Measurements from ENCODE around the gene POU5F1. TPM values are rescaled to one million over a fixed set of nuclear protein-coding genes. Genes with fewer than 3 reads are reported as not detected.

The POU5F1 gene
- total RNA-seq, 6 donors from 2014 or later: 4.1 to 13.6 (median 5.7) TPM

DNA sequence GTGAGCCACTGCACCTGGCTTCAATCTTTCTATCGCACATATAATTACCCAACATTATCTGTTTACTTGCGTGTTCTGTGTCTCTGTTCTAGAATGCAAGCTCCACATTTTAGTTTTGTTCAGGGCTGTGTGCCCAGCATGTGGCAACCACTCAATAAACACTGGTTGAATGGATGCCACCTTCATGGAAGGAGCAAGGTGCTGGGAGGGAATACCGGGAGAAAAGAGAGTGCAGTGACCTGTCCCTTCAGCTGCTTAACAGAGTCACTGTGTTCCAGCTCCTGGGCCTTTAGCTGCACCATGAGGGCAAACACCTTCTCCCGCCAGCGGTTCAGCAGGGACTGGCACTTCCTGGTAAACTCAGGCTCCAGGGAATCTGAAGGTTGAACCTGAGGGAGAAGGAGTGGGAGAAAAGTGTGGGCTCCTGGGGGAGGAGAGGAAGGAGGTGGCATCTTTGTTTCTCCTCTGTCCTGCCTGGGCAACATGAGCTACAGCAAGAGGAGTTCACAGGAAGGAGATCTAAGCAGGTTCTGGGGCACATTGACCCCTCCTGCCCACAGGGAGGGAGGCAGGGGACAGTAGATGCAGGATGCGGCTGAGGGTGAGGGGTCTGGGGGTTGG is 20.5 kb downstream of the POU5F1 start:
- DNase-seq: no peak
- H3K27me3 ChIP-seq: no peaks in the 10 kb centered on the region
- 90 to 99% methylated on average over 5 to 6 of the region's 6 CpGs for WGBS, 2 donors
- ATAC-seq (ENCODE audit: low FRiP score in 2 of 2): no peak
- no peak overlapping the region for H3K4me3 ChIP-seq
- H3K9me3 ChIP-seq: no peaks in the 10 kb centered on the region
- TF ChIP-seq EP300 (IDR thresholded peaks at IDR 0.05) (no peak), POLR2AphosphoS5 (IDR thresholded peaks at IDR 0.05) (no peak), POLR2A (IDR thresholded peaks at IDR 0.05) (no peak)
- TF ChIP-seq, protein P1, sequence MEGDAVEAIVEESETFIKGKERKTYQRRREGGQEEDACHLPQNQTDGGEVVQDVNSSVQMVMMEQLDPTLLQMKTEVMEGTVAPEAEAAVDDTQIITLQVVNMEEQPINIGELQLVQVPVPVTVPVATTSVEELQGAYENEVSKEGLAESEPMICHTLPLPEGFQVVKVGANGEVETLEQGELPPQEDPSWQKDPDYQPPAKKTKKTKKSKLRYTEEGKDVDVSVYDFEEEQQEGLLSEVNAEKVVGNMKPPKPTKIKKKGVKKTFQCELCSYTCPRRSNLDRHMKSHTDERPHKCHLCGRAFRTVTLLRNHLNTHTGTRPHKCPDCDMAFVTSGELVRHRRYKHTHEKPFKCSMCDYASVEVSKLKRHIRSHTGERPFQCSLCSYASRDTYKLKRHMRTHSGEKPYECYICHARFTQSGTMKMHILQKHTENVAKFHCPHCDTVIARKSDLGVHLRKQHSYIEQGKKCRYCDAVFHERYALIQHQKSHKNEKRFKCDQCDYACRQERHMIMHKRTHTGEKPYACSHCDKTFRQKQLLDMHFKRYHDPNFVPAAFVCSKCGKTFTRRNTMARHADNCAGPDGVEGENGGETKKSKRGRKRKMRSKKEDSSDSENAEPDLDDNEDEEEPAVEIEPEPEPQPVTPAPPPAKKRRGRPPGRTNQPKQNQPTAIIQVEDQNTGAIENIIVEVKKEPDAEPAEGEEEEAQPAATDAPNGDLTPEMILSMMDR (IDR thresholded peaks at IDR 0.05): no peak
- H3K4me1 ChIP-seq: no peaks in the 10 kb centered on the region
- H3K36me3 ChIP-seq: peaks cover 0 to 36% (median 11%) of the 10 kb centered on the region in 4 donors
- H3K27ac ChIP-seq: no peak overlapping the region

DNA sequence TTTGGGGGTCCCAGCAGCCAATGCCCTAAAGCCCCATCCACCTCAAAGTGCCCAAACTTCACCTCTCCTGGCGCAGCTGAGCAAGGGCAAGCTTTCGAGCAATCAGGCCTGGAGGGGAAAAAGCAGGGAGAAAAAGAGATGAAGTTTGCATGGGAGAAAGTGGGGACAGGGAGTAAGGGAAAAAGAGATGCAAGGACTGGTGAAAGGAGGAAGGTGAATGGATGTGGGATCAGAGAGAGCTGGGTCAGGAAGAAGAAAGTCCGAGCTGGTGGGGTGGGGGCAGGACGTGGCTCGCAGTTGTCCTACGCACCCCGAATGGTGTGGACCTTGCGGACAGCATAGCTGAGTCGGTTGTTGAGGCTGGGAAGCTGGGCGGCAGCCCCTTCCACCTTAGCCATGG is 25.1 kb downstream of the POU5F1 start:
- Histone ChIP-seq H3K4me3 (no peak overlapping the region), H3K36me3 (peaks cover 0 to 24% (median 16%) of the 10 kb centered on the region in 4 donors), H3K27me3 (no peaks in the 10 kb centered on the region), H3K4me1 (peaks cover 0 to 6% (median 2%) of the 10 kb centered on the region in 4 donors), H3K9me3 (no peaks in the 10 kb centered on the region), H3K27ac (no peak overlapping the region)
- DNase-seq (no peak), ATAC-seq (ENCODE audit: low FRiP score in 2 of 2) (no peak)
- 94 to 96% methylated on average over 10 of the region's 10 CpGs for WGBS, 2 donors
- TF ChIP-seq EP300 (IDR thresholded peaks at IDR 0.05) (no peak), POLR2AphosphoS5 (IDR thresholded peaks at IDR 0.05) (no peak), POLR2A (IDR thresholded peaks at IDR 0.05) (no peak)
- TF ChIP-seq, protein P1 (IDR thresholded peaks at IDR 0.05): no peak

DNA sequence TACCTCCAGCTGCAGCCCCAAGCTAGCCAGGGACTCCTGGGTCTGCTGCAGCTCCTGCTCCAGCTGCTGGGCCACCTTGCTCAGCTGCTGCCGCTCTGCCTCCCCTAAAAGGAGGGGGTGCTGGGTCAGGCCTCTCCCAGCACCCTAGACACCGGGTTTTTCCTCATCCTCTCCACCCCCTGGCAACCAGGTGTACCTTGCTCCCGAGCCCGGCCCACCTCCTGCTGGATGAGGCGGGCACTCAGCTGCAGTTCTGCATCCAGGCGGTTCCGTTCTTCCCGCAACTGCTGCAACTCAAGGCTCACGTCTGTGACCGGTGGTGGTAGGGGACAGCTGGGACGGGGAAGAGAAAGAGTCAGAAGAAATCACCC is 25.5 kb downstream of the POU5F1 start:
- no peaks in the 10 kb centered on the region for H3K27me3 ChIP-seq
- H3K4me1 ChIP-seq: peaks cover 0 to 6% (median 2%) of the 10 kb centered on the region in 4 donors
- no peak overlapping the region for H3K27ac ChIP-seq
- no peaks in the 10 kb centered on the region for H3K9me3 ChIP-seq
- no peak for DNase-seq
- peaks cover 0 to 20% (median 14%) of the 10 kb centered on the region in 4 donors for H3K36me3 ChIP-seq
- no peak overlapping the region for H3K4me3 ChIP-seq
- ATAC-seq (ENCODE audit: low FRiP score in 2 of 2): no peak
- TF ChIP-seq, protein P1 (IDR thresholded peaks at IDR 0.05): no peak
- TF ChIP-seq POLR2A (IDR thresholded peaks at IDR 0.05): no peak
- 85 to 89% methylated on average over 5 to 11 of the region's 11 CpGs for WGBS, 2 donors

DNA sequence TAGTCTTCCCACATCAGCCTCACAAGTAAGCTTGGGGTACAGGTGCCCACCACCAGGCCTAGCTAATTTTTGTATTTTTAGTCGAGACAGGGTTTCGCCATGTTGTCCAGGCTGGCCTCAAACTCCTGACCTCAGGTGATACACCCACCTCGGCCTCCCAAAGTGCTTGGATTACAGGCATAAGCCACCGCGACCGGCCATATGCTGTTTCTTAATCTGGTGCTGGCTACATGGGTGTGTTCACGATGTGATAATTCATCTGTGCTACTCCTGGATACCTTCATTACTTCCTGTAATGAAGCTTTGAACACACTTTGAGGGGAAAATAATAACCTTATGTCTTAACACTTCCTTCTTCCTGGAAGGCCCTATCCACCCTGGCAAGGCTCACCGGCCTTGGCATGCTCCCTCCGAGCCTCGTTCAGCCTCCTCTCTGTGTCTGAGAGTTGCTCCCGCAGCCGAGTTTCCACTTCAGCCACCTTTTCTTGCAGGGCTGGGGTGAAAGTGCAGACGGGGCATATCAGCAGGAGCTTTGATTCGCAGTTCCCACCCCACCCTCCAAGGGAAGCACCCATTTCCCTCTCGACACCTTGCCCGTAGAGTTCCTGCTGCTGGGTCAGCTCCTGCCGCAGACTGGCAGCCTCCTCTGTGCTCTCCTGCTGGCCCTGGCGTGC is 26.0 kb downstream of the POU5F1 start:
- no peak overlapping the region for H3K4me3 ChIP-seq
- TF ChIP-seq POLR2AphosphoS5 (IDR thresholded peaks at IDR 0.05) (no peak), EP300 (IDR thresholded peaks at IDR 0.05) (no peak), POLR2A (IDR thresholded peaks at IDR 0.05) (no peak)
- TF ChIP-seq, protein P1 (IDR thresholded peaks at IDR 0.05): no peak
- WGBS, 2 donors: 73 to 90% methylated on average over 17 to 18 of the region's 18 CpGs
- H3K27me3 ChIP-seq: no peaks in the 10 kb centered on the region
- H3K4me1 ChIP-seq: peaks cover 0 to 10% (median 4%) of the 10 kb centered on the region in 4 donors
- H3K36me3 ChIP-seq: peaks cover 0 to 15% (median 12%) of the 10 kb centered on the region in 4 donors
- H3K9me3 ChIP-seq: no peaks in the 10 kb centered on the region
- peak overlapping the region in 1 of 4 donors; percentile 19 for H3K27ac ChIP-seq
- ATAC-seq (ENCODE audit: low FRiP score in 2 of 2): no peak
- peak in 1 of 2 donors; percentile 31 for DNase-seq
